ENCODE data around the gene MOGAT2. TPM values are rescaled to one million over a fixed set of nuclear protein-coding genes. Genes with fewer than 3 reads are reported as not detected.

The MOGAT2 gene
- total RNA-seq, 4 donors from 2014 or later, result 0.57 TPM; not detected in 3

- TF ChIP-seq CTCF (IDR thresholded peaks at IDR 0.05; ENCODE audit: low read depth), result no peak
These were observed 4.4 kb downstream of the MOGAT2 start for GRCh38 chr11:75721852-75722668.

GRCh38 chr11:75722669-75723042, 5.0 kb downstream of the MOGAT2 start:
- TF ChIP-seq CTCF (IDR thresholded peaks at IDR 0.05; ENCODE audit: low read depth), result no peak

GRCh38 chr11:75725547-75726320, 8.1 kb downstream of the MOGAT2 start:
- TF ChIP-seq CTCF (IDR thresholded peaks at IDR 0.05; ENCODE audit: low read depth), result no peak

- TF ChIP-seq CTCF (IDR thresholded peaks at IDR 0.05; ENCODE audit: low read depth), result no peak
These were observed 11.4 kb downstream of the MOGAT2 start for GRCh38 chr11:75728992-75729391.

GRCh38 chr11:75731095-75731494, 13.5 kb downstream of the MOGAT2 start:
- TF ChIP-seq CTCF (IDR thresholded peaks at IDR 0.05; ENCODE audit: low read depth), result no peak

- no peak for TF ChIP-seq CTCF (IDR thresholded peaks at IDR 0.05; ENCODE audit: low read depth)
These were observed 15.4 kb downstream of the MOGAT2 start for GRCh38 chr11:75733071-75733430.

- no peak for TF ChIP-seq CTCF (IDR thresholded peaks at IDR 0.05; ENCODE audit: low read depth)
These were observed 15.9 kb downstream of the MOGAT2 start for GRCh38 chr11:75733431-75734107.
